SU-DHL-6 (cell line): ENCODE results near the gene PUS1.

Experiments used
- EZH2phosphoT487 ChIP-seq: fragments of 200-600 bp; sonication (generic), shearing (Covaris generic); conservative IDR thresholded peaks from 2 replicates; pipeline ENCODE4 v1.6.1; 2018; ENCODE audit warnings: mild to moderate bottlenecking, antibody characterized with exemption, low read length, moderate library complexity, mixed read lengths
- TF ChIP-seq, protein P1 (sequence below): fragments of 200-600 bp; sonication (generic); IDR thresholded peaks from one replicate; pipeline ENCODE4 v1.5.1; 2017; ENCODE audit warnings: antibody characterized with exemption, mild to moderate bottlenecking, low read length, moderate library complexity; ENCODE audit not compliant: insufficient read depth, poor library complexity, severe bottlenecking

DNA sequence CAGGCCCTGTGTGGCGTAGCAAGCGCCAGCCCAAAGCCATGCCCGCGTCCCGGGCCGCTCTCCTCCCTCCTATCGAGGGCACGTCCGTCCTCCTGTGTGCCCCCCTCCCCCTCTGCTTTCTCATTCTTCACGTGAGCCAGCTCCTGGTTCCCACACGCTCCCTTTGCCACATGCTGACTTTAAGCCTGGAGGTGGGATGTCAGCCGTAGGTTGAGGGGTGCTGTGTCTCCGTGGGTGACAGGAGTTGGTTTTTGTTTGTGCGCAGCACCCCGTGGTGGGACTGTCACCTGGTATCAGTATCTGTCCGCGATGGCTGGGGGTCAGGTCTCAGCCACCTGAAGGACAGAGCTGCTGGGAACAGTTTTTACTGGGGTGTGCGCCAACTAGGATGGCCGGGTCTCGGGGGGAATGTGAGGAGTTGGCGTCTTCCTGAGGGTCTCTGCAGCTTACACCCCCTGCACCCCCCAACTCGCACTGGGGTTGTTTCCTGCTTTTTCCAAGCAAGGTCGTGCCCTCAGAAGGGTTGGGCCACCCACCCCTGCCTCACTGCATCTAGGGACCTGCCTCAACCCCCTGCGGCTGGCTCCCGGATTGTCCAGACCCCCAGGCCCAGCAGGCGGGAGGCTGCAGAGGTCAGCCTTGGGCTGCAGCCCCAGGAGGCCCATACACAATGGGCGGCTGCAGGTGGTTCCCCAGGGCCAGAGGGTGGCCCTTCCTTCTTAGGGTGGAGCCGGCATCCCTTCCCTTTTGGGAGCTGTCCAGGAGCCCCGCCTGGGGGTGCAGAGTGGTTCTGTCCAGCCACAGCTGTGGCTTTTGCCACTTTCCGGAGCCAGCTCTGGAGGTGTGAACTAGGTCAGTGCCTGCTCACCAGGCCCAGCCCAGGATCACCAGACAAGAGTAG lies 27.4 kb upstream of the PUS1 start:
- TF ChIP-seq, protein P1, sequence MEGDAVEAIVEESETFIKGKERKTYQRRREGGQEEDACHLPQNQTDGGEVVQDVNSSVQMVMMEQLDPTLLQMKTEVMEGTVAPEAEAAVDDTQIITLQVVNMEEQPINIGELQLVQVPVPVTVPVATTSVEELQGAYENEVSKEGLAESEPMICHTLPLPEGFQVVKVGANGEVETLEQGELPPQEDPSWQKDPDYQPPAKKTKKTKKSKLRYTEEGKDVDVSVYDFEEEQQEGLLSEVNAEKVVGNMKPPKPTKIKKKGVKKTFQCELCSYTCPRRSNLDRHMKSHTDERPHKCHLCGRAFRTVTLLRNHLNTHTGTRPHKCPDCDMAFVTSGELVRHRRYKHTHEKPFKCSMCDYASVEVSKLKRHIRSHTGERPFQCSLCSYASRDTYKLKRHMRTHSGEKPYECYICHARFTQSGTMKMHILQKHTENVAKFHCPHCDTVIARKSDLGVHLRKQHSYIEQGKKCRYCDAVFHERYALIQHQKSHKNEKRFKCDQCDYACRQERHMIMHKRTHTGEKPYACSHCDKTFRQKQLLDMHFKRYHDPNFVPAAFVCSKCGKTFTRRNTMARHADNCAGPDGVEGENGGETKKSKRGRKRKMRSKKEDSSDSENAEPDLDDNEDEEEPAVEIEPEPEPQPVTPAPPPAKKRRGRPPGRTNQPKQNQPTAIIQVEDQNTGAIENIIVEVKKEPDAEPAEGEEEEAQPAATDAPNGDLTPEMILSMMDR: no peak
- TF ChIP-seq EZH2phosphoT487: no peak
